BE2C (cell line): ENCODE measurements around the gene TWSG1.
"Not testable (repeated sequence)": the region's sequence is repeated elsewhere in the genome, so short reads cannot be mapped to it uniquely, and the experiment has no call there.

Experiments used
- DNase-seq: peaks from one replicate; pipeline ENCODE4 v3.0.0-alpha.2; 2020
- H3K27me3 ChIP-seq: fragments of 250-450 bp; sonication (Bioruptor Pico); 2 replicates; pipeline ENCODE4 v1.5.1; 2020; ENCODE audit warnings: mild to moderate bottlenecking
- H3K36me3 ChIP-seq: fragments of 250-450 bp; sonication (Bioruptor Pico); 2 replicates; pipeline ENCODE4 v1.5.1; 2020; ENCODE audit warnings: mild to moderate bottlenecking
- H3K4me1 ChIP-seq: fragments of 250-450 bp; sonication (Bioruptor Pico); 2 replicates; pipeline ENCODE4 v1.5.1; 2020
- H3K4me3 ChIP-seq: 2 replicates; pipeline ENCODE4 v1.5.1; 2011; ENCODE audit warnings: low read depth, low read length
- H3K9me3 ChIP-seq: fragments of 250-450 bp; sonication (Bioruptor Pico); 2 replicates; pipeline ENCODE4 v1.5.1; 2020
- CTCF ChIP-seq: IDR thresholded peaks from 2 replicates; pipeline ENCODE4 v1.5.1; 2012; ENCODE audit warnings: mild to moderate bottlenecking, low read depth, low read length

TWSG1 gene

GRCh38 chr18:9365406-9365805 lies 30.8 kb downstream of the TWSG1 start:
- Histone ChIP-seq H3K27me3 (no peaks in the 10 kb centered on the region), H3K4me1 (no peaks in the 10 kb centered on the region), H3K4me3 (no peak overlapping the region), H3K36me3 (no peaks in the 10 kb centered on the region), H3K9me3 (no peaks in the 10 kb centered on the region)
- DNase-seq, result no peak
- no peak for TF ChIP-seq CTCF

GRCh38 chr18:9366126-9366714 lies 31.6 kb downstream of the TWSG1 start:
- H3K4me3 ChIP-seq, result no peak overlapping the region
- H3K36me3 ChIP-seq, result no peaks in the 10 kb centered on the region
- H3K9me3 ChIP-seq, result no peaks in the 10 kb centered on the region
- no peak for DNase-seq
- no peaks in the 10 kb centered on the region for H3K4me1 ChIP-seq
- no peaks in the 10 kb centered on the region for H3K27me3 ChIP-seq
- TF ChIP-seq CTCF, result no peak

GRCh38 chr18:9373254-9373653 lies 38.7 kb downstream of the TWSG1 start:
- DNase-seq, H3K27me3 ChIP-seq, H3K9me3 ChIP-seq, H3K4me3 ChIP-seq, H3K36me3 ChIP-seq, H3K4me1 ChIP-seq: not testable (repeated sequence)

GRCh38 chr18:9379118-9379517 lies 44.5 kb downstream of the TWSG1 start:
- Histone ChIP-seq H3K27me3 (no peaks in the 10 kb centered on the region), H3K36me3 (no peaks in the 10 kb centered on the region), H3K9me3 (no peaks in the 10 kb centered on the region), H3K4me3 (no peak overlapping the region), H3K4me1 (no peaks in the 10 kb centered on the region)
- TF ChIP-seq CTCF, result no peak
- DNase-seq, result no peak

- Histone ChIP-seq H3K36me3 (no peaks in the 10 kb centered on the region), H3K4me3 (no peak overlapping the region), H3K9me3 (no peaks in the 10 kb centered on the region), H3K27me3 (no peaks in the 10 kb centered on the region), H3K4me1 (no peaks in the 10 kb centered on the region)
- TF ChIP-seq CTCF, result no peak
- no peak for DNase-seq
Observed at GRCh38 chr18:9380101-9380500, 45.5 kb downstream of the TWSG1 start.

- no peak for DNase-seq
- Histone ChIP-seq H3K36me3 (no peaks in the 10 kb centered on the region), H3K9me3 (no peaks in the 10 kb centered on the region), H3K27me3 (no peaks in the 10 kb centered on the region), H3K4me3 (no peak overlapping the region), H3K4me1 (no peaks in the 10 kb centered on the region)
- TF ChIP-seq CTCF, result no peak
Observed at GRCh38 chr18:9380621-9381395, 46.2 kb downstream of the TWSG1 start.
